ENCODE measurements around the gene MDK. TPM values are rescaled to one million over a fixed set of nuclear protein-coding genes. Genes with fewer than 3 reads are reported as not detected.

The MDK gene
- polyA plus RNA-seq, 1 donor from 2014 or later: 90.3 TPM

- H3K9ac ChIP-seq (ENCODE audit: low read length): peak overlapping the region; percentile 74
- no peaks in the 10 kb centered on the region for H3F3A ChIP-seq (ENCODE audit: insufficient read depth, low read length, poor library complexity, severe bottlenecking)
- H3K9me3 ChIP-seq (ENCODE audit: low read length): no peaks in the 10 kb centered on the region
- H3K9me2 ChIP-seq (ENCODE audit: insufficient read depth, low read length): no peaks in the 10 kb centered on the region
- H3K27ac ChIP-seq (ENCODE audit: low read length): peak overlapping the region; percentile 47
- TF ChIP-seq EP300 (conservative IDR thresholded peaks at IDR 0.05; ENCODE audit: poor library complexity, severe bottlenecking) (no peak), POLR2AphosphoS5 (IDR thresholded peaks at IDR 0.05) (peak; percentile 44)
- H3K36me3 ChIP-seq (ENCODE audit: insufficient read depth, low read length): no peaks in the 10 kb centered on the region
- H4K20me1 ChIP-seq (ENCODE audit: insufficient read depth): no peaks in the 10 kb centered on the region
- peak overlapping the region; percentile 73 for H3K4me3 ChIP-seq (ENCODE audit: low read length)
- peak overlapping the region; percentile 39 for H3K4me2 ChIP-seq (ENCODE audit: low read length)
- peaks cover 14% of the 10 kb centered on the region for H3K79me2 ChIP-seq (replicated peaks; ENCODE audit: insufficient read depth, low read length)
- H3K27me3 ChIP-seq (ENCODE audit: insufficient read depth, low read depth, low read length): peaks cover 3% of the 10 kb centered on the region
- H2AFZ ChIP-seq (ENCODE audit: low read depth, low read length): no peak overlapping the region
These were observed 563 bp downstream of the MDK start for GRCh38 chr11:46381819-46382645.

GRCh38 chr11:46382646-46383403, 1.4 kb downstream of the MDK start:
- no peaks in the 10 kb centered on the region for H3K36me3 ChIP-seq (ENCODE audit: insufficient read depth, low read length)
- H3K9ac ChIP-seq (ENCODE audit: low read length): peak overlapping the region; percentile 74
- H2AFZ ChIP-seq (ENCODE audit: low read depth, low read length): no peak overlapping the region
- no peaks in the 10 kb centered on the region for H3F3A ChIP-seq (ENCODE audit: insufficient read depth, low read length, poor library complexity, severe bottlenecking)
- H4K20me1 ChIP-seq (ENCODE audit: insufficient read depth): no peaks in the 10 kb centered on the region
- H3K9me3 ChIP-seq (ENCODE audit: low read length): no peaks in the 10 kb centered on the region
- TF ChIP-seq EZH2 (IDR thresholded peaks at IDR 0.05; ENCODE audit: borderline replicate concordance, insufficient read depth, low read length, poor library complexity, severe bottlenecking): no peak
- TF ChIP-seq SMC3 (conservative IDR thresholded peaks at IDR 0.05; ENCODE audit: poor library complexity): peak; percentile 44
- no peak for TF ChIP-seq TAF1 (IDR thresholded peaks at IDR 0.05; ENCODE audit: low read depth)
- peak; percentile 59 for TF ChIP-seq CTCF (IDR thresholded peaks at IDR 0.05; ENCODE audit: poor library complexity, severe bottlenecking)
- no peak for TF ChIP-seq EP300 (conservative IDR thresholded peaks at IDR 0.05; ENCODE audit: poor library complexity, severe bottlenecking)
- peak overlapping the region; percentile 47 for H3K27ac ChIP-seq (ENCODE audit: low read length)
- H3K9me2 ChIP-seq (ENCODE audit: insufficient read depth, low read length): no peaks in the 10 kb centered on the region
- H3K79me2 ChIP-seq (replicated peaks; ENCODE audit: insufficient read depth, low read length): peaks cover 14% of the 10 kb centered on the region
- H3K4me2 ChIP-seq (ENCODE audit: low read length): peak overlapping the region; percentile 39
- peak overlapping the region; percentile 73 for H3K4me3 ChIP-seq (ENCODE audit: low read length)
- H3K27me3 ChIP-seq (ENCODE audit: insufficient read depth, low read depth, low read length): peaks cover 4% of the 10 kb centered on the region

GRCh38 chr11:46383404-46383758, 1.9 kb downstream of the MDK start:
- Histone ChIP-seq H3F3A (ENCODE audit: insufficient read depth, low read length, poor library complexity, severe bottlenecking) (no peaks in the 10 kb centered on the region), H3K27ac (ENCODE audit: low read length) (no peak overlapping the region), H4K20me1 (ENCODE audit: insufficient read depth) (no peaks in the 10 kb centered on the region), H3K27me3 (ENCODE audit: insufficient read depth, low read depth, low read length) (peaks cover 7% of the 10 kb centered on the region), H3K4me3 (ENCODE audit: low read length) (peak overlapping the region; percentile 73), H3K4me2 (ENCODE audit: low read length) (no peak overlapping the region), H3K9ac (ENCODE audit: low read length) (no peak overlapping the region), H3K36me3 (ENCODE audit: insufficient read depth, low read length) (no peaks in the 10 kb centered on the region), H2AFZ (ENCODE audit: low read depth, low read length) (no peak overlapping the region), H3K9me3 (ENCODE audit: low read length) (no peaks in the 10 kb centered on the region), H3K9me2 (ENCODE audit: insufficient read depth, low read length) (no peaks in the 10 kb centered on the region), H3K79me2 (replicated peaks; ENCODE audit: insufficient read depth, low read length) (peaks cover 14% of the 10 kb centered on the region)
- TF ChIP-seq MXI1 (conservative IDR thresholded peaks at IDR 0.05; ENCODE audit: poor library complexity, severe bottlenecking) (no peak), EP300 (conservative IDR thresholded peaks at IDR 0.05; ENCODE audit: poor library complexity, severe bottlenecking) (no peak), SMC3 (conservative IDR thresholded peaks at IDR 0.05; ENCODE audit: poor library complexity) (no peak), EZH2 (IDR thresholded peaks at IDR 0.05; ENCODE audit: borderline replicate concordance, insufficient read depth, low read length, poor library complexity, severe bottlenecking) (no peak), TAF1 (IDR thresholded peaks at IDR 0.05; ENCODE audit: low read depth) (no peak), RAD21 (conservative IDR thresholded peaks at IDR 0.05) (no peak), POLR2AphosphoS5 (IDR thresholded peaks at IDR 0.05) (no peak), CTCF (IDR thresholded peaks at IDR 0.05; ENCODE audit: poor library complexity, severe bottlenecking) (no peak)
- TF ChIP-seq, protein P1, sequence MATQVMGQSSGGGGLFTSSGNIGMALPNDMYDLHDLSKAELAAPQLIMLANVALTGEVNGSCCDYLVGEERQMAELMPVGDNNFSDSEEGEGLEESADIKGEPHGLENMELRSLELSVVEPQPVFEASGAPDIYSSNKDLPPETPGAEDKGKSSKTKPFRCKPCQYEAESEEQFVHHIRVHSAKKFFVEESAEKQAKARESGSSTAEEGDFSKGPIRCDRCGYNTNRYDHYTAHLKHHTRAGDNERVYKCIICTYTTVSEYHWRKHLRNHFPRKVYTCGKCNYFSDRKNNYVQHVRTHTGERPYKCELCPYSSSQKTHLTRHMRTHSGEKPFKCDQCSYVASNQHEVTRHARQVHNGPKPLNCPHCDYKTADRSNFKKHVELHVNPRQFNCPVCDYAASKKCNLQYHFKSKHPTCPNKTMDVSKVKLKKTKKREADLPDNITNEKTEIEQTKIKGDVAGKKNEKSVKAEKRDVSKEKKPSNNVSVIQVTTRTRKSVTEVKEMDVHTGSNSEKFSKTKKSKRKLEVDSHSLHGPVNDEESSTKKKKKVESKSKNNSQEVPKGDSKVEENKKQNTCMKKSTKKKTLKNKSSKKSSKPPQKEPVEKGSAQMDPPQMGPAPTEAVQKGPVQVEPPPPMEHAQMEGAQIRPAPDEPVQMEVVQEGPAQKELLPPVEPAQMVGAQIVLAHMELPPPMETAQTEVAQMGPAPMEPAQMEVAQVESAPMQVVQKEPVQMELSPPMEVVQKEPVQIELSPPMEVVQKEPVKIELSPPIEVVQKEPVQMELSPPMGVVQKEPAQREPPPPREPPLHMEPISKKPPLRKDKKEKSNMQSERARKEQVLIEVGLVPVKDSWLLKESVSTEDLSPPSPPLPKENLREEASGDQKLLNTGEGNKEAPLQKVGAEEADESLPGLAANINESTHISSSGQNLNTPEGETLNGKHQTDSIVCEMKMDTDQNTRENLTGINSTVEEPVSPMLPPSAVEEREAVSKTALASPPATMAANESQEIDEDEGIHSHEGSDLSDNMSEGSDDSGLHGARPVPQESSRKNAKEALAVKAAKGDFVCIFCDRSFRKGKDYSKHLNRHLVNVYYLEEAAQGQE (IDR thresholded peaks at IDR 0.05; ENCODE audit: borderline replicate concordance): no peak
